Right lung (tissue), 5 donors: Measurements from ENCODE around the gene BOK. TPM values are rescaled to one million over a fixed set of nuclear protein-coding genes. Genes with fewer than 3 reads are reported as not detected.
"Not testable (repeated sequence)": the region's sequence is repeated elsewhere in the genome, so short reads cannot be mapped to it uniquely, and the experiment has no call there.

Source experiments
- DNase-seq, 2 donors: peaks; one replicate each; pipeline ENCODE4 v3.0.0-alpha.2; 2013
- polyA plus RNA-seq, 5 donors: library from polyadenylated mRNA; unstranded; fragments of 120-200 nt; gene quantifications; one replicate each; pipeline versions ENCODE4 v1.2.1 to v1.2.3, GENCODE V29; 2013; ENCODE audit warnings: inconsistent platforms in 1 of 5, low replicate concordance in 1 of 5; ENCODE audit not compliant: insufficient read length in 5 of 5, insufficient read depth in 1 of 5

BOK gene
- polyA plus RNA-seq, 5 donors = 14.8 to 35.3 (median 21.5) TPM

GRCh38 chr2:241554610-241555322 is 3.8 kb upstream of the BOK start:
- DNase-seq = no peak

- DNase-seq = no peak
Observed at GRCh38 chr2:241555711-241556110, 2.8 kb upstream of the BOK start.

GRCh38 chr2:241556746-241557145 is 1.8 kb upstream of the BOK start:
- no peak for DNase-seq

GRCh38 chr2:241559323-241560161 is 997 bp downstream of the BOK start:
- no peak for DNase-seq

DNA sequence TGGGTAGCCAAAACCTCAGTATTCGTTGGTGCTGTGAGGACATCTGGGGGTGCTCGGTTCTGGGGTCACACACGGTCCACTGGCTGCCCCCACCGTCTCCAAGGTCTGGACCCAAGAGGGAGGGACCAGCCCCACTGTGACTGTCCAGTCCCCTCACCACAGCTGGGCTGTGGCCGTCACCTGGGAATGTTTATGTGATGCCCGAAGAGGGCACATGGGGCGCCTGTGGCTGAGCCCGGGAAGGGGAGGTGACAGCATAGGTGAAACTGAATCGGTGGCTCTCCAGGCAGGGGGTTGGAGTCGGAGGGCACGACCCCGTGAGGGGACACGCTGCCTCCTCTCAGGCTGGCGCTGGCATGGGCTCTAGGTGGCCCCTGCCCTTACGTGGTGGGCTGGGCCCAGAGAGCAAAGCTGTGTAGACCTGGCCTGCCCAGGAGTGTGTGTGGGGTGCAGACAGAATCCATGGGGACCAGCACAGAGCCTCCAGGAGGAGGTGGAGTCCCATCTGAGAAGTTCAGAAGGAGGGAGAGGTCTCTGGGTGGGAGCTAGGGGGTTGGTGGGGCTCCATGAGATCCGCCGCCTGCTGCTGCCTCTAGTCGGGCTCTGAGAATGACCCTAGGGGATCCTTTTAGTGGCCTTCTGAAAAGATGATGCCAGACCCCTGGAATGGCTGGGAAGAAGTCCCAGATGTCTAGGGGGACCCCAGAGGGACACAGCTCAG is 1.8 kb downstream of the BOK start:
- DNase-seq = no peak

DNA sequence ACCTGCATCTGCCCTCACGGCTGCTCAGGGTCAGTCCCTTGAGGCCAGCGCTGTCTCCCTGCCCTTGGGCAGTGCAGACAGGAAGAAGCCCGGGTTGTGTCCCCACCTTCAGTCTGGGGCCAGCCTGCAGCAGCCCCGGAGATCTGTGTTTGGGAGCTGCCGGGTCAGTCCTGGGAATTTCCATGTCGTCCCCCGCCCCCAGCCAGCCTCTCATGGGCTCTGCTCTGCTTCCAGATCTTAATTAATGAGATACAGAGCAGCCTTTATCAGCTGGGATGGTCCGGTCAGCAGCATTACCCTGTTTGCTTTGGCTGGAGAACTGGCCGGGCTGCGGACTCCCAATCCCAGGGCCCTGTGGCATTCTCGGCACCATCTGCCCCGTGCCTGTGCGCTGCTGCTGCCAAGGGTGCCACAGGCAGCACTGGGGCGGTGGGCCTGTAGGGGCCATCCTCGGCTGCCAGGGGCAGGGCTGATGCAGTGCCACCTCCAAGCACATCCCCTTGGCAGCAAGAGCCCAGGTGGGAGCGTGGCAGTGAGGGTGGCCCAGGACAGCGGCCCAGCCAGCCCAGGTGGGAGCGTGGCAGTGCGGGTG is 2.4 kb downstream of the BOK start:
- DNase-seq = no peak

- DNase-seq = peak in 1 of 2 donors; percentile 44
Observed at GRCh38 chr2:241561832-241562231, 3.3 kb downstream of the BOK start.

DNA sequence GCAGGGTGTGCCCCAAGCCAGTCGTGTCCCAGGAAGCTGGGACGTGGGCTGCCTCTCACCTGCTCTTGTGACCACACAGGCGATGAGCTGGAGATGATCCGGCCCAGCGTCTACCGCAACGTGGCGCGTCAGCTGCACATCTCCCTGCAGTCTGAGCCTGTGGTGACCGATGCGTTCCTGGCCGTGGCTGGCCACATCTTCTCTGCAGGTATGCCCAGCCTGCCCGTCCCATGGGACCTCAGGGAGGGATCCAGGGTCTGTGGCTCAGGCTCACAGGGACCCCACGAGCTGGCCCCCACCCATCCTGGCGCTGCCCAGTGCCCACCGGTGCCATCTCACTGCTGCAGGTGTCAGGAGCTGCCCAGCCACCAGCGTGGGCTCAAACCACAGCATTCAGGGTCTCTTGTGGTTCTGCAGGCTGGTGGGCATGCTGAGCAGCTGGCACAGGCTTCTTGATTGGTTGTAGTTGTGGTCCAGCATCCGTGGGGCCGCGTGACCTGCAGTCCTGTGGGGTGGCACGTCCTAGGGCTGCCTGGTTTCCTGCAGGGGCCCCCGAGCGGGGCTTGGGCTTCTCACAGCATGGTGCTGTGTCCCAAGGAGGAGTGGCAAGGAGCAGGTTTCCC is 3.8 kb downstream of the BOK start:
- no peak for DNase-seq

- no peak for DNase-seq
Observed at GRCh38 chr2:241563031-241563507, 4.5 kb downstream of the BOK start.

DNA sequence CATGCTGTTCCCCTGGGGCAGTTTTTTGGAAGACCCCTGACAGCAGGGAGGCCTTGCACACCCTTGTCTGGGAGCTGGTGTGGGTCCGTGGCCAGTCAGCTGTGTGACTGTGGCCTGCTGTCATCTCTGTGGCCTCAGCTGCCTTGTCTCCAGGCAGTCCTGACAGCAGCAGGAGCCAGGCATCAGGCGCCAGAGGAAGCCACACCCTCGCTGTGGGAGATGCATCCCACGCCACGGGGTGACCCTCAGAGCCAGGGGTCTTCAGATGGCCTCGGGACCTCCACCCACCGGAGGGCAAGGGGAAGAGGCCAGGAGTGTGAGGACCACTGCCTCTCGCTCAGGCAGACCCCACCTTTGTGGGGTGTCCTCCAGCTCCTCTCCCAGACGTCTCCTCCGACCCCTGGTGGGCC is 5.0 kb downstream of the BOK start:
- DNase-seq = no peak

- DNase-seq = no peak
Observed at GRCh38 chr2:241563981-241564595, 5.5 kb downstream of the BOK start.

- DNase-seq = no peak
Observed at GRCh38 chr2:241564596-241565410, 6.3 kb downstream of the BOK start.

- DNase-seq = no peak
Observed at GRCh38 chr2:241565411-241565810, 6.9 kb downstream of the BOK start.

DNA sequence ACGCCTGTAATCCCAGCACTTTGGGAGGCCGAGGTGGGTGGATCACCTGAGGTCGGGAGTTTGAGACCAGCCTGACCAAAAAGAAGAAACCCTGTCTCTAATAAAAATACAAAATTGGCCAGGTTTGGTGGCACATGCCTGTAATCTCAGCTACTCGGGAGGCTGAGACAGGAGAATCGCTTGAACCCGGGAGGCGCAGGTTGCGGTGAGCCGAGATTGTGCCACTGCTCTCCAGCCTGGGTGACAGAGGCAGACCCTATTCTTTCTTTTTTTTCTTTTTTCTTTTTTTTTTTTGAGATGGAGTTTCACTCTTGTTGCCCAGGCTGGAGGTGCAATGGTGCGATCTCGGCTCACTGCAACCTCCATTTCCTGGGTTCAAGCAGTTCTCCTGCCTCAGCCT is 7.5 kb downstream of the BOK start:
- DNase-seq = not testable (repeated sequence)

DNA sequence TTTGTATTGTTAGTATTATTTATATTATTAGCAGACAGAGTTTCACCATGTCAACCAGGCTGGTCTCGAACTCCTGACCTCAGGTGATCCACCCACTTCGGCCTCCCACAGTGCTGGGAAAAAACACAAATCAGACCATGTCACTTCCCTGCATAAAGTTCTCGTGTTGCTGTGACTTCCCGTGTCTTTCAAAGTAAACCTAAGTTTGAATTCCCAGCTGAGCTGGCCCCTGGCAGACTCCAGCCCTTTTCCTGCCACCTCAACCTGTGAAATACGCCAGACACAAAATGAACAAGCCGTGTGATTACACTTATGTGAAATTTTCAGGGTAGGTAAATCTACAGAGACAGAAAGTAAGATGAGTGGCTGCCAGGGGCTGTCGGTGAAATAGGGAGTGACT is 7.9 kb downstream of the BOK start:
- no peak for DNase-seq

GRCh38 chr2:241567266-241567665 is 8.7 kb downstream of the BOK start:
- DNase-seq = not testable (repeated sequence)

- DNase-seq = no peak
Observed at GRCh38 chr2:241567776-241568175, 9.2 kb downstream of the BOK start.

GRCh38 chr2:241568726-241569125 is 10.2 kb downstream of the BOK start:
- DNase-seq = no peak

DNA sequence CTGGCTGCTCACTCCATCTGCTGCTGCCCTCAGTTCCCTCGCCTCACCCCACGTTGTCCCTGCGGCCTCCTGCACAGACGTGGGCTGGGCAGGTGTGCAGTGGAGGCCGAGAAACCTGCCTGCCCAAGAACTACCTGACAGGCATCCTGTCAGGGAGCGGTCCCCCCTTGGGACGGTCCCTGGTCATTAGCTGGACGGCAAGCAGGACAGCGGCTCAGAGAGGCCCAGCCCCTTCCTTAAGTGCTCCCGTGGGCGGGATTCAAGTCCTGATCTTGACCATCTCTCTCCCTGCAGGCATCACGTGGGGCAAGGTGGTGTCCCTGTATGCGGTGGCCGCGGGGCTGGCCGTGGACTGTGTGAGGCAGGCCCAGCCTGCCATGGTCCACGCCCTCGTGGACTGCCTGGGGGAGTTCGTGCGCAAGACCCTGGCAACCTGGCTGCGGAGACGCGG is 11.3 kb downstream of the BOK start:
- no peak for DNase-seq

DNA sequence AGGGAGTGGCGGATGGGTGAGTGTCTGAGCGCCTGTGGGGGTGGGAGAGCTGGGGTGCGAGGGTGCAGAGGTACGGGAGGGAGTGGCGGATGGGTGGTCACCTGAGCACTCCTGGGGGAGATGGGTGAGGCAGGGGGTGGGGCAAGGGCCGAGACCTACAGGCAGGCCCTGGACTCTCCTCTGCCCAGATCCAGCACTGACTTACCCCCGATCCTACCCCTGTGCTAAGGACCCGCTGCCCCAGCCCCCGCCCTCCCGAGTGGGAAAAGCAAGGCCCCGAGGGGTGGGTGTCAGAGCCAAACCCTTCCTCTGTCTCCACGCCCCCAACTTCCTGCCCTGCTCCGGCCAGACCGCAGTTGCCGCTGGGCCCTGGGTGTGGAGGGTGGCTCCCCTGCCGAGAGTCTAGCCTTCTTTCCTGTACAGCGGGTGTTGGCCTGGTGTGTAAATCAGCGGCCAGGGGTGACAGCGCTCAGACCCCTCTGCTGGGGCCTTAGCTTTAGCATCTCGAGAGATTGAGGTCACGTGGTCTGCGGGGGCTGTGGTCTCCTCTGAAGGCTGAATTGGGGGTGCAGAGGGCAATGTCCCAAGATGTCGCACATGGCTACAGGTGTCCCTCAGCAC is 12.5 kb downstream of the BOK start:
- DNase-seq = no peak
